ENCODE measurements around the gene THAP4.

The THAP4 gene

GRCh38 chr2:241565411-241565810, 71.5 kb downstream of the THAP4 start:
- no peak for TF ChIP-seq CTCF (conservative IDR thresholded peaks at IDR 0.05)
- 0 out of 2 replicates have a peak overlapping the region, but pooled peaks have one; percentile 65 for H3K27ac ChIP-seq

- H3K27ac ChIP-seq: peak overlapping the region; percentile 65; the same call in 1 of the 2 replicates
- TF ChIP-seq CTCF (conservative IDR thresholded peaks at IDR 0.05): no peak
Measured at GRCh38 chr2:241564596-241565410, 72.2 kb downstream of the THAP4 start.

- peak overlapping the region; percentile 65; the same call in 1 of the 2 replicates for H3K27ac ChIP-seq
- TF ChIP-seq CTCF (conservative IDR thresholded peaks at IDR 0.05): no peak
Measured at GRCh38 chr2:241563981-241564595, 72.9 kb downstream of the THAP4 start.

- peak overlapping the region; percentile 65; the same call in 1 of the 2 replicates for H3K27ac ChIP-seq
- TF ChIP-seq CTCF (conservative IDR thresholded peaks at IDR 0.05): no peak
Measured at GRCh38 chr2:241563571-241563980, 73.4 kb downstream of the THAP4 start.

GRCh38 chr2:241563031-241563507, 73.9 kb downstream of the THAP4 start:
- H3K27ac ChIP-seq: peak overlapping the region; percentile 65
- TF ChIP-seq CTCF (conservative IDR thresholded peaks at IDR 0.05): no peak

GRCh38 chr2:241562269-241562891, 74.6 kb downstream of the THAP4 start:
- H3K27ac ChIP-seq: peak overlapping the region; percentile 65
- no peak for TF ChIP-seq CTCF (conservative IDR thresholded peaks at IDR 0.05)

GRCh38 chr2:241561832-241562231, 75.1 kb downstream of the THAP4 start:
- H3K27ac ChIP-seq: peak overlapping the region; percentile 65
- TF ChIP-seq CTCF (conservative IDR thresholded peaks at IDR 0.05): no peak

Measured in VCaP (cell line).